SU-DHL-6 (cell line): ENCODE data around the gene ZFX.

Source experiments
- H2AFZ ChIP-seq: fragments of 200-600 bp; sonication (generic); 2 replicates; pipeline ENCODE4 v1.6.1; 2014; ENCODE audit warnings: low read depth, mild to moderate bottlenecking, moderate library complexity, mixed read lengths, antibody characterized with exemption, low read length; ENCODE audit not compliant: severe bottlenecking
- H3F3A ChIP-seq: fragments of 200-600 bp; shearing (Covaris generic); 2 replicates; pipeline ENCODE4 v1.6.0; 2016; ENCODE audit warnings: antibody characterized with exemption, mild to moderate bottlenecking; ENCODE audit not compliant: insufficient read depth
- H3K27ac ChIP-seq: fragments of 200-600 bp; sonication (generic); 2 replicates; pipeline ENCODE4 v1.5.1; 2016; ENCODE audit warnings: low read depth, mild to moderate bottlenecking, low read length, moderate library complexity, mixed read lengths
- H3K27me3 ChIP-seq: fragments of 200-600 bp; sonication (generic), shearing (Covaris generic); 2 replicates; pipeline ENCODE4 v1.6.0; 2014; ENCODE audit warnings: mild to moderate bottlenecking, low read length
- H3K36me3 ChIP-seq: fragments of 200-600 bp; sonication (generic); 2 replicates; pipeline ENCODE4 v1.6.1; 2014; ENCODE audit warnings: mild to moderate bottlenecking, low read length, mixed read lengths
- H3K4me2 ChIP-seq: fragments of 300-600, 200-600 bp; shearing (Covaris generic), sonication (generic); 2 replicates; pipeline ENCODE4 v1.6.0; 2014; ENCODE audit warnings: low read length, low read depth, mild to moderate bottlenecking; ENCODE audit not compliant: poor library complexity, severe bottlenecking
- H3K4me3 ChIP-seq: fragments of 200-600 bp; sonication (generic); 2 replicates; pipeline ENCODE4 v1.5.1; 2014; ENCODE audit warnings: antibody characterized with exemption, low read length, mild to moderate bottlenecking, mixed read lengths; ENCODE audit not compliant: insufficient read depth, poor library complexity, severe bottlenecking
- H3K79me2 ChIP-seq: fragments of 200-600 bp; sonication (generic); 2 replicates; pipeline ENCODE4 v1.6.1; 2014; ENCODE audit warnings: mild to moderate bottlenecking, low read length, moderate library complexity; ENCODE audit not compliant: insufficient read depth
- H3K9ac ChIP-seq: fragments of 200-600 bp; sonication (generic); 2 replicates; pipeline ENCODE4 v1.7.0; 2014; ENCODE audit warnings: mild to moderate bottlenecking, low read length
- H3K9me2 ChIP-seq: fragments of 200-600 bp; sonication (generic); replicated peaks from 2 replicates; pipeline ENCODE4 v1.6.1; 2014; ENCODE audit warnings: low read length; ENCODE audit not compliant: insufficient read depth
- H3K9me3 ChIP-seq: fragments of 200-600 bp; sonication (generic); 2 replicates; pipeline ENCODE4 v1.6.1; 2014; ENCODE audit warnings: low read length, mixed read lengths; ENCODE audit not compliant: insufficient read depth
- H4K20me1 ChIP-seq: fragments of 200-600 bp; sonication (generic); 2 replicates; pipeline ENCODE4 v1.6.1; 2014; ENCODE audit warnings: low read depth, mild to moderate bottlenecking, antibody characterized with exemption, low read length, moderate library complexity, mixed read lengths
- CTCF ChIP-seq: fragments of 200-600 bp; sonication (generic); IDR thresholded peaks from one replicate; pipeline ENCODE4 v1.5.1; 2017; ENCODE audit warnings: antibody characterized with exemption, mild to moderate bottlenecking, low read length, moderate library complexity; ENCODE audit not compliant: insufficient read depth, poor library complexity, severe bottlenecking
- EZH2phosphoT487 ChIP-seq: fragments of 200-600 bp; sonication (generic), shearing (Covaris generic); conservative IDR thresholded peaks from 2 replicates; pipeline ENCODE4 v1.6.1; 2018; ENCODE audit warnings: mild to moderate bottlenecking, antibody characterized with exemption, low read length, moderate library complexity, mixed read lengths

Gene ZFX

GRCh38 chrX:24186986-24187385 is 37.5 kb downstream of the ZFX start:
- H3K9ac ChIP-seq = no peak overlapping the region
- H3K9me3 ChIP-seq = no peaks in the 10 kb centered on the region
- H3F3A ChIP-seq = no peaks in the 10 kb centered on the region
- H3K79me2 ChIP-seq = peaks cover 82% of the 10 kb centered on the region
- no peaks in the 10 kb centered on the region for H3K36me3 ChIP-seq
- H2AFZ ChIP-seq = no peak overlapping the region
- H3K27ac ChIP-seq = no peak overlapping the region
- no peaks in the 10 kb centered on the region for H3K27me3 ChIP-seq
- 0 out of 2 replicates have a peak, but pooled peaks cover 3% of the 10 kb centered on the region for H4K20me1 ChIP-seq
- no peaks in the 10 kb centered on the region for H3K9me2 ChIP-seq
- H3K4me2 ChIP-seq = no peak overlapping the region
- TF ChIP-seq CTCF (no peak), EZH2phosphoT487 (no peak)
- no peak overlapping the region for H3K4me3 ChIP-seq

- H3K4me2 ChIP-seq = no peak overlapping the region
- no peak overlapping the region for H3K4me3 ChIP-seq
- H3F3A ChIP-seq = no peaks in the 10 kb centered on the region
- no peaks in the 10 kb centered on the region for H3K36me3 ChIP-seq
- H3K27ac ChIP-seq = no peak overlapping the region
- H2AFZ ChIP-seq = no peak overlapping the region
- no peaks in the 10 kb centered on the region for H3K9me3 ChIP-seq
- peaks cover 88% of the 10 kb centered on the region for H3K79me2 ChIP-seq
- TF ChIP-seq EZH2phosphoT487 = no peak
- TF ChIP-seq CTCF = no peak
- H3K27me3 ChIP-seq = no peaks in the 10 kb centered on the region
- no peaks in the 10 kb centered on the region for H3K9me2 ChIP-seq
- H4K20me1 ChIP-seq = 0 out of 2 replicates have a peak, but pooled peaks cover 3% of the 10 kb centered on the region
- H3K9ac ChIP-seq = no peak overlapping the region
Measured at GRCh38 chrX:24189490-24189889, 40.0 kb downstream of the ZFX start.

GRCh38 chrX:24190500-24191156 is 41.1 kb downstream of the ZFX start:
- Histone ChIP-seq H3K9me3 (no peaks in the 10 kb centered on the region), H3F3A (no peaks in the 10 kb centered on the region), H3K4me3 (no peak overlapping the region), H3K79me2 (peaks cover 87% of the 10 kb centered on the region), H3K27me3 (no peaks in the 10 kb centered on the region), H3K27ac (no peak overlapping the region), H3K9ac (no peak overlapping the region), H2AFZ (no peak overlapping the region), H4K20me1 (0 out of 2 replicates have a peak, but pooled peaks cover 3% of the 10 kb centered on the region), H3K9me2 (no peaks in the 10 kb centered on the region), H3K36me3 (no peaks in the 10 kb centered on the region), H3K4me2 (no peak overlapping the region)
- TF ChIP-seq EZH2phosphoT487 (no peak), CTCF (no peak)
